Mesenchymal stem cell (in vitro differentiated cells and primary cell): ENCODE data around the gene PUS7.

Source experiments
- DNase-seq: peaks from one replicate; pipeline ENCODE4 v3.0.0-alpha.2; 2013
- H2AFZ ChIP-seq: one replicate; pipeline ENCODE4 v1.6.1; 2013; ENCODE audit warnings: low read depth, mild to moderate bottlenecking, control low read depth, inconsistent platforms, low read length, moderate library complexity
- H2AK5ac ChIP-seq: 2 replicates; pipeline ENCODE4 v1.6.1; 2013; ENCODE audit warnings: low read length, moderate library complexity, mild to moderate bottlenecking, inconsistent platforms; ENCODE audit not compliant: severe bottlenecking
- H2BK120ac ChIP-seq: one replicate; pipeline ENCODE4 v1.6.1; 2013; ENCODE audit warnings: low read depth, mild to moderate bottlenecking, inconsistent platforms, low read length, moderate library complexity
- H2BK12ac ChIP-seq, 2 experiments: one replicate each; pipeline ENCODE4 v1.6.1; 2013; ENCODE audit warnings: inconsistent platforms in 2 of 2, low read length in 2 of 2, mild to moderate bottlenecking in 2 of 2, moderate library complexity in 2 of 2, control low read depth in 1 of 2
- H2BK15ac ChIP-seq: one replicate; pipeline ENCODE4 v1.6.1; 2013; ENCODE audit warnings: mild to moderate bottlenecking, low read depth, inconsistent platforms; ENCODE audit not compliant: poor library complexity, severe bottlenecking
- H2BK5ac ChIP-seq: 2 replicates; pipeline ENCODE4 v1.6.1; 2013; ENCODE audit warnings: low read depth, mild to moderate bottlenecking, low read length, control low read depth, inconsistent platforms; ENCODE audit not compliant: poor library complexity, severe bottlenecking
- H3K14ac ChIP-seq, 2 experiments: one replicate each; pipeline ENCODE4 v1.6.1; 2013; ENCODE audit warnings: inconsistent platforms in 2 of 2, low read length in 2 of 2, control low read depth in 1 of 2, mild to moderate bottlenecking in 1 of 2, moderate library complexity in 1 of 2
- H3K18ac ChIP-seq, 2 experiments: one replicate each; pipeline ENCODE4 v1.6.1; 2013; ENCODE audit warnings: inconsistent platforms in 2 of 2, low read length in 2 of 2, control low read depth in 1 of 2, low read depth in 1 of 2, mild to moderate bottlenecking in 1 of 2
- H3K23ac ChIP-seq, 2 experiments: one replicate each; pipeline ENCODE4 v1.6.1; 2013; ENCODE audit warnings: inconsistent platforms in 2 of 2, low read length in 2 of 2, mild to moderate bottlenecking in 2 of 2, moderate library complexity in 2 of 2, control low read depth in 1 of 2
- H3K27ac ChIP-seq: 2 replicates; pipeline ENCODE4 v1.5.1; 2013; ENCODE audit warnings: mild to moderate bottlenecking, moderate library complexity, low read length, control low read depth, inconsistent platforms; ENCODE audit not compliant: poor library complexity, severe bottlenecking
- H3K27me3 ChIP-seq, 2 experiments: 2 replicates each; pipeline versions ENCODE4 v1.6.1 to v1.7.0; 2013; ENCODE audit warnings: low read length in 2 of 2, mild to moderate bottlenecking in 2 of 2, moderate library complexity in 2 of 2, control low read depth in 1 of 2, inconsistent platforms in 1 of 2; ENCODE audit not compliant: control insufficient read depth in 1 of 2, insufficient read depth in 1 of 2
- H3K36me3 ChIP-seq, 2 experiments: 2 replicates each; pipeline versions ENCODE4 v1.6.1 to v1.7.0; 2013; ENCODE audit warnings: low read length in 2 of 2, control low read depth in 1 of 2, inconsistent platforms in 1 of 2, low read depth in 1 of 2, mild to moderate bottlenecking in 1 of 2; ENCODE audit not compliant: insufficient read depth in 2 of 2, control insufficient read depth in 1 of 2
- H3K4ac ChIP-seq, 2 experiments: one replicate each; pipeline ENCODE4 v1.6.1; 2013; ENCODE audit warnings: inconsistent platforms in 2 of 2, low read length in 2 of 2, mild to moderate bottlenecking in 2 of 2, moderate library complexity in 2 of 2, control low read depth in 1 of 2, low read depth in 1 of 2
- H3K4me1 ChIP-seq: 2 replicates; pipeline ENCODE4 v1.6.1; 2013; ENCODE audit warnings: low read depth, low read length, control low read depth; ENCODE audit not compliant: control insufficient read depth, insufficient read depth
- H3K4me2 ChIP-seq: 2 replicates; pipeline ENCODE4 v1.6.1; 2013; ENCODE audit warnings: low read length, mild to moderate bottlenecking, inconsistent platforms; ENCODE audit not compliant: poor library complexity, severe bottlenecking
- H3K4me3 ChIP-seq, 2 experiments: 2 replicates each; pipeline versions ENCODE4 v1.5.1 to v1.7.0; 2013; ENCODE audit warnings: low read length in 2 of 2, mild to moderate bottlenecking in 2 of 2, control low read depth in 1 of 2, low read depth in 1 of 2; ENCODE audit not compliant: insufficient read depth in 1 of 2
- H3K79me1 ChIP-seq: replicated peaks from 2 replicates; pipeline ENCODE4 v1.6.1; 2013; ENCODE audit warnings: mild to moderate bottlenecking, control low read depth, low read length, inconsistent platforms; ENCODE audit not compliant: poor library complexity, severe bottlenecking
- H3K9ac ChIP-seq: 2 replicates; pipeline ENCODE4 v1.7.0; 2013; ENCODE audit warnings: mild to moderate bottlenecking, low read length, moderate library complexity
- H3K9me3 ChIP-seq: 2 replicates; pipeline ENCODE4 v1.7.0; 2013; ENCODE audit warnings: mild to moderate bottlenecking, low read length; ENCODE audit not compliant: control insufficient read depth
- H4K8ac ChIP-seq: one replicate; pipeline ENCODE4 v1.6.1; 2013; ENCODE audit warnings: inconsistent platforms, mild to moderate bottlenecking, low read length, moderate library complexity
- H4K91ac ChIP-seq: one replicate; pipeline ENCODE4 v1.6.1; 2013; ENCODE audit warnings: mild to moderate bottlenecking, low read length, inconsistent platforms
- WGBS: methylation state at CpG from one replicate; pipeline ENCODE4 v1.1.7; 2013; ENCODE audit warnings: mixed read lengths; 5-methylcytosine and 5-hydroxymethylcytosine counted together

The PUS7 gene

DNA sequence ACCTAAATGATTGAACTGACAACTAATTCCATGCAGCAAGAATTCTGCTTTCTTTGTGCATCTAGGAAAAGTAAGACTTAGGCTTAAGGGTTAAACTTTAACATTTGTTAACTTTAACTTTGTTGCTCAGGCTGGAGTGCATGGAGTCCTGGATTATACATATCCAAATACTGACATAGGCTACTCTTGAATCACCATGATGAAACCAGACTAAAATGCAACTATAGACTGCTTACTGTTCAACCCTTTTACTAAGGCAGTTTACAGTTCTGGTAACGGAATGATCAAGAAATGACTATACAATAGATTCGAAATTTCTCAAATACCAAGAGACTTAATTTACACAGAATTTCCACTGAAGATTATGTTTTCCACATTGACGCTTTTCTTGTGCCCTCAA, 52.0 kb downstream of the PUS7 start:
- Histone ChIP-seq H2BK15ac (no peak overlapping the region), H3K4ac (no peak overlapping the region), H3K4me1 (peaks cover 6% of the 10 kb centered on the region), H3K27ac (peak overlapping the region; percentile 37), H4K8ac (no peak overlapping the region), H3K4me3 (no peak overlapping the region), H3K23ac (no peak overlapping the region), H3K79me1 (peaks cover 3% of the 10 kb centered on the region), H2AK5ac (no peak overlapping the region), H2BK12ac (no peak overlapping the region), H3K9ac (no peak overlapping the region), H3K14ac (no peak overlapping the region), H3K36me3 (peaks cover 18 to 19% of the 10 kb centered on the region in 2 experiments), H2BK120ac (no peak overlapping the region), H4K91ac (no peak overlapping the region), H3K4me2 (no peak overlapping the region), H2AFZ (no peak overlapping the region), H3K27me3 (no peaks in the 10 kb centered on the region), H2BK5ac (no peak overlapping the region), H3K18ac (no peak overlapping the region), H3K9me3 (no peaks in the 10 kb centered on the region)
- WGBS, result 97% methylated on average over 3 of the region's 3 CpGs
- DNase-seq, result no peak

DNA sequence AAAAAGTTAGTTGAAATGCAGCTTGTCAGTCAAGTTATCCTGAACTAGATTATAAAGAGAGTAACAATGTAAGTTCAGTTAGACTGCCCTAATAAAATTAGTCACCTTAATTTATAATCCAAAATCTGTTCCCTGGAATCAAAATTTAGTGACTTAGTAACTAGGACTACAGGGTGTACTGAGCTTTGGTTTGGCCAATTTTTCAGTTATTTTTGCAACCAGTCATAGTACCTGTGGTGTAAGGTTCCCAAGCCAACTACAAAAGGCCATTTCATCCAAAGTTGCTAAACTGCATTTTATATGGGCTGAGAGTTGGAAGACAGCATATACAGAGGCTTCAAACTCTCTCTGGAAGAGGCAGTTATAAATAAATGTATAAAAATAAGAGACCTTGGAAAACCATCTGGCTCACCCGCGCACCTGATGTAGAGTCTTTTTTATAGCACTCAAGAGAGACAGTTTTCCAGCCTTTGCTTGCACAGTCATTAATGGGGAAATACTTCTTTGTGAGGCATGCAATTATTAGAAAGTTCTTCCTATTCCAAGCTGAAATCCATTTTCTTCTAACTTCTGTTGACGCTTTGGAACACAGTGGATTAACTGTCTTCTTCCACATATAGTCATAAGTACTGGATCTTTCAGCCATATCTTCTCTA, 59.2 kb downstream of the PUS7 start:
- H3K4me3 ChIP-seq, result no peak overlapping the region
- WGBS, result 98% methylated on average over 3 of the region's 3 CpGs

DNA sequence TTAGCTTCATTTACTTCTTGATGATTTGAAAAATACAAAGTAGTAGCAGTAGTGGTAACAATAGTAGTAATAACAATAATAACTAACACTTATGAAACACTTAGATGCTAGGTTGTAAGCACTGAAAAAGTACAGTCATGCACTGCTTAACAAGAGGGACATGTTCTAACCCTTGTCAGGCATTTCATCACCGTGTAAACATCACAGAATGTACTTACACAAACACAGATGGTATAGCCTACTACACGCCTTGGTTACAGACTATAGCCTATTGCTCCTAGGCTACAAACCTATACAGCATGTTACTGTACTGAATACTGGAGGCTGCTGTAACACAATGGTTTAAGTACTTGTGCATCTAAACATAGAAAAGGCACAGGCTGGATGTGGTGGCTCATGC, 60.6 kb downstream of the PUS7 start:
- H3K4me3 ChIP-seq, result no peak overlapping the region
- H2BK5ac ChIP-seq, result no peak overlapping the region
- DNase-seq, result peak; percentile 16
- H3K4me1 ChIP-seq, result no peaks in the 10 kb centered on the region
- H3K23ac ChIP-seq, result no peak overlapping the region
- H2BK120ac ChIP-seq, result no peak overlapping the region
- H2AFZ ChIP-seq, result no peak overlapping the region
- H2BK12ac ChIP-seq, result no peak overlapping the region
- no peak overlapping the region for H2BK15ac ChIP-seq
- no peak overlapping the region for H3K4me2 ChIP-seq
- peak overlapping the region in 1 of 2 experiments; percentile 55 for H3K14ac ChIP-seq
- H3K79me1 ChIP-seq, result peaks cover 4% of the 10 kb centered on the region
- H3K4ac ChIP-seq, result no peak overlapping the region
- no peak overlapping the region for H3K27ac ChIP-seq
- no peak overlapping the region for H3K9ac ChIP-seq
- no peak overlapping the region for H3K18ac ChIP-seq
- H3K27me3 ChIP-seq, result no peaks in the 10 kb centered on the region
- 80% methylated on average over 1 of the region's 2 CpGs for WGBS
- no peaks in the 10 kb centered on the region for H3K9me3 ChIP-seq
- H4K91ac ChIP-seq, result no peak overlapping the region
- H4K8ac ChIP-seq, result no peak overlapping the region
- H3K36me3 ChIP-seq, result peaks cover 33 to 50% of the 10 kb centered on the region in 2 experiments
- H2AK5ac ChIP-seq, result no peak overlapping the region

More for the DNA sequence above, 59.2 kb downstream of the PUS7 start:
- Histone ChIP-seq H2BK12ac (no peak overlapping the region), H3K14ac (peak overlapping the region in 1 of 2 experiments; percentile 36), H3K27me3 (no peaks in the 10 kb centered on the region), H3K9ac (no peak overlapping the region), H3K36me3 (peaks cover 31 to 37% of the 10 kb centered on the region in 2 experiments), H2BK5ac (no peak overlapping the region), H4K91ac (no peak overlapping the region), H3K79me1 (peaks cover 3% of the 10 kb centered on the region), H3K4me1 (no peaks in the 10 kb centered on the region), H4K8ac (no peak overlapping the region), H3K4ac (no peak overlapping the region), H3K9me3 (no peaks in the 10 kb centered on the region), H3K4me2 (no peak overlapping the region), H2AFZ (no peak overlapping the region), H3K18ac (no peak overlapping the region), H2BK15ac (no peak overlapping the region), H2AK5ac (no peak overlapping the region), H3K23ac (no peak overlapping the region), H2BK120ac (no peak overlapping the region), H3K27ac (no peak overlapping the region)
- DNase-seq, result no peak

DNA sequence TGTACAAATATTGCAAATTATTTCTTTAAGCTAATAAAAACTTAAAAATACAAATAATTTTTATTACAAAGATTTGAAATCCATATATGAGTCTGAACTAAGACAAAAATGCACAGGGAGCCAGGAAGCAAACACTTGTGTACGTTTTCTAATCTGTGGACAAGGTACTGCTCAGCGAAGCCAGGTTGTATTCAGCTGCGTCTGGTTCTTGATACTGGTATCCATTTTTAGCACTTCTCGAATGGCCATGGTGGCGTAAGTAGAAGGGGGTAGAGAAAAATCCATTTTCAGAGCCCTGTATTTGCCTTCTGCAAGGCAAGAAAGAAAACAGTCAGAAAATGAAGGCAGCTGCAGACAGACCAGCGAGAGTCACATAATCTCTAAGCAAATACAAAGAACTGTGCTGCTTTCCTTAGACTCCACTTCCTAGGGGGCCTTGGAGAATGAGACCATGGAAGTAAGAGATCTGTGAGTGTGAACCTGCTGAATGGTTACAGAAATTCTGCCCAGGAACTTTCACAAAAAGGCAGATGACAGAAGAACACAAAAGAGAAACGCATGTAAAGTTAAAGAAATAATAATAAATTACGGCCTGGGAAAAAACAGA, 64.3 kb downstream of the PUS7 start:
- WGBS, result 95% methylated on average over 7 of the region's 8 CpGs
- no peak overlapping the region for H3K4me3 ChIP-seq

More for the DNA sequence above, 64.3 kb downstream of the PUS7 start:
- H2BK12ac ChIP-seq, result no peak overlapping the region
- no peak overlapping the region for H3K4me2 ChIP-seq
- H3K27me3 ChIP-seq, result no peaks in the 10 kb centered on the region
- H3K18ac ChIP-seq, result no peak overlapping the region
- no peak overlapping the region for H3K23ac ChIP-seq
- H3K9ac ChIP-seq, result no peak overlapping the region
- H3K9me3 ChIP-seq, result no peaks in the 10 kb centered on the region
- no peak overlapping the region for H2AFZ ChIP-seq
- H2BK5ac ChIP-seq, result no peak overlapping the region
- H3K4me1 ChIP-seq, result peaks cover 8% of the 10 kb centered on the region
- H2AK5ac ChIP-seq, result no peak overlapping the region
- no peak overlapping the region for H4K91ac ChIP-seq
- no peak overlapping the region for H3K27ac ChIP-seq
- no peak for DNase-seq
- H4K8ac ChIP-seq, result no peak overlapping the region
- H3K14ac ChIP-seq, result no peak overlapping the region
- H3K79me1 ChIP-seq, result peaks cover 2% of the 10 kb centered on the region
- H3K36me3 ChIP-seq, result peaks cover 21 to 39% of the 10 kb centered on the region in 2 experiments
- no peak overlapping the region for H2BK15ac ChIP-seq
- H3K4ac ChIP-seq, result no peak overlapping the region
- H2BK120ac ChIP-seq, result no peak overlapping the region
